ENCODE measurements around the gene ZNF629.

DNA sequence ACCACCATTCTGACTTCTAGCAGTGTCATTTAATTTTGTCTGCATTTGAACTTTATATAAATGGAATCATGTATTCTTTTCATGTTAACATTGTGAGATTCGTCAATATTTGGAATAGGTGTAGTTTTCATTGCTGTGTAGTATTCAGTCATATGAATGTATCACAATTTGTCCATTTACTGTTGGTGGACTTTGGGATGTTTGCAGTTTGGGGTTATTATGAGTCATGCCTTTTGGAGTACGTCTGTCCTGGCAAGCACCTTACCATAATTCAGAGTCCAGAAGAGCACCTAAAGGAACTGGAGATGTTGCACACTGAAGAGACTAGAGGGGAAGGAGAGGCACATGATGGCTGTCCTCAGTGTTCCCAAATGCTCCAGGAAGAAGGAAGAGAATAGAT is 41.9 kb downstream of the ZNF629 start:
- no peak for TF ChIP-seq POLR2A (IDR thresholded peaks at IDR 0.05)
- TF ChIP-seq, protein P1, sequence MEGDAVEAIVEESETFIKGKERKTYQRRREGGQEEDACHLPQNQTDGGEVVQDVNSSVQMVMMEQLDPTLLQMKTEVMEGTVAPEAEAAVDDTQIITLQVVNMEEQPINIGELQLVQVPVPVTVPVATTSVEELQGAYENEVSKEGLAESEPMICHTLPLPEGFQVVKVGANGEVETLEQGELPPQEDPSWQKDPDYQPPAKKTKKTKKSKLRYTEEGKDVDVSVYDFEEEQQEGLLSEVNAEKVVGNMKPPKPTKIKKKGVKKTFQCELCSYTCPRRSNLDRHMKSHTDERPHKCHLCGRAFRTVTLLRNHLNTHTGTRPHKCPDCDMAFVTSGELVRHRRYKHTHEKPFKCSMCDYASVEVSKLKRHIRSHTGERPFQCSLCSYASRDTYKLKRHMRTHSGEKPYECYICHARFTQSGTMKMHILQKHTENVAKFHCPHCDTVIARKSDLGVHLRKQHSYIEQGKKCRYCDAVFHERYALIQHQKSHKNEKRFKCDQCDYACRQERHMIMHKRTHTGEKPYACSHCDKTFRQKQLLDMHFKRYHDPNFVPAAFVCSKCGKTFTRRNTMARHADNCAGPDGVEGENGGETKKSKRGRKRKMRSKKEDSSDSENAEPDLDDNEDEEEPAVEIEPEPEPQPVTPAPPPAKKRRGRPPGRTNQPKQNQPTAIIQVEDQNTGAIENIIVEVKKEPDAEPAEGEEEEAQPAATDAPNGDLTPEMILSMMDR (IDR thresholded peaks at IDR 0.05) = no peak
